Retinal pigment epithelial cell (primary cell): ENCODE data around the gene PPP3R1.

Experiments used
- DNase-seq: peaks from one replicate; pipeline ENCODE4 v3.0.0-alpha.2; 2010; ENCODE audit warnings: low read depth
- H3K4me3 ChIP-seq: 2 replicates; pipeline ENCODE4 v1.5.1; 2011; ENCODE audit warnings: mild to moderate bottlenecking, low read length, control low read depth, moderate library complexity
- CTCF ChIP-seq: conservative IDR thresholded peaks from 2 replicates; pipeline ENCODE4 v1.5.1; 2011; ENCODE audit warnings: low read depth, low read length, control low read depth, inconsistent platforms

Gene PPP3R1

GRCh38 chr2:68171684-68172083 lies 80.6 kb downstream of the PPP3R1 start:
- no peak overlapping the region for H3K4me3 ChIP-seq
- TF ChIP-seq CTCF = no peak
- no peak for DNase-seq

GRCh38 chr2:68171146-68171545 lies 81.2 kb downstream of the PPP3R1 start:
- H3K4me3 ChIP-seq = no peak overlapping the region
- no peak for TF ChIP-seq CTCF
- no peak for DNase-seq

- no peak for DNase-seq
- no peak overlapping the region for H3K4me3 ChIP-seq
- TF ChIP-seq CTCF = no peak
Observed at GRCh38 chr2:68169308-68169707, 83.0 kb downstream of the PPP3R1 start.

- DNase-seq = no peak
- no peak for TF ChIP-seq CTCF
- H3K4me3 ChIP-seq = no peak overlapping the region
Observed at GRCh38 chr2:68167186-68167585, 85.1 kb downstream of the PPP3R1 start.

GRCh38 chr2:68163641-68164040 lies 88.7 kb downstream of the PPP3R1 start:
- no peak for DNase-seq

GRCh38 chr2:68158134-68158447 lies 94.2 kb downstream of the PPP3R1 start:
- no peak for DNase-seq
- peak overlapping the region; percentile 79 for H3K4me3 ChIP-seq
- TF ChIP-seq CTCF = no peak

More at GRCh38 chr2:68163641-68164040, 88.7 kb downstream of the PPP3R1 start:
- H3K4me3 ChIP-seq = no peak overlapping the region
- no peak for TF ChIP-seq CTCF

- TF ChIP-seq CTCF = no peak
- DNase-seq = peak; percentile 75
- peak within 1 kb of the TSS; percentile 79 for H3K4me3 ChIP-seq
Observed at GRCh38 chr2:68157402-68158133, 94.8 kb downstream of the PPP3R1 start, which contains the start of gene PNO1. TSS of gene PNO1 (plus strand) at chr2:68157888. CDS start at chr2:68157935, 47 bp downstream.
